IMR-90 (cell line): ENCODE measurements around the gene STARD4. TPM values are rescaled to one million over a fixed set of nuclear protein-coding genes. Genes with fewer than 3 reads are reported as not detected.

Experiments used
- ATAC-seq: fragments of 200-7000 bp; cut with Tn5 transposase; 2 replicates; pipeline ENCODE4 v1.9.1; 2020; ENCODE audit warnings: low read depth, mild to moderate bottlenecking, moderate library complexity
- BruUV-seq: library from RNA; stranded (reverse); fragments of 400-500 nt; replicated peaks from 2 replicates; lab custom pipeline; 2021; lab: Mats Ljungman, UMichigan
- CTCF ChIA-PET: fragments of 300-600 bp; formaldehyde crosslinking; extraction: SDS; loops from one replicate; lab custom pipeline; 2021; ENCODE audit warnings: antibody characterized with exemption; lab: Yijun Ruan, JAX
- POLR2A ChIA-PET: fragments of 300-600 bp; sonication (Branson Sonifier 250); formaldehyde crosslinking; loops from one replicate; lab custom pipeline; 2022; ENCODE audit warnings: antibody characterized with exemption; ENCODE audit not compliant: unreplicated experiment; lab: Charles Lee
- DNase-seq: peaks from one replicate; pipeline ENCODE4 v3.0.0; 2013
- H2AFZ ChIP-seq: replicated peaks from 2 replicates; pipeline ENCODE3; 2013; ENCODE audit warnings: low read length, mild to moderate bottlenecking; ENCODE audit not compliant: poor library complexity
- H2AK5ac ChIP-seq: 2 replicates; pipeline ENCODE4 v1.6.1; 2013; ENCODE audit warnings: low read depth, low read length, inconsistent platforms
- H2AK9ac ChIP-seq: replicated peaks from 2 replicates; pipeline ENCODE3; 2013; ENCODE audit warnings: mild to moderate bottlenecking, low read depth, low read length, moderate library complexity; ENCODE audit not compliant: poor library complexity
- H2BK120ac ChIP-seq: 2 replicates; pipeline ENCODE4 v1.6.1; 2013; ENCODE audit warnings: low read depth, low read length, inconsistent platforms
- H2BK15ac ChIP-seq: 3 replicates; pipeline ENCODE4 v1.6.1; 2013; ENCODE audit warnings: low read depth, low read length, inconsistent platforms
- H2BK20ac ChIP-seq: 2 replicates; pipeline ENCODE4 v1.6.1; 2013; ENCODE audit warnings: low read depth, mild to moderate bottlenecking, inconsistent platforms, low read length, moderate library complexity
- H2BK5ac ChIP-seq: 2 replicates; pipeline ENCODE4 v1.6.1; 2013; ENCODE audit warnings: mild to moderate bottlenecking, low read depth, low read length, inconsistent platforms; ENCODE audit not compliant: poor library complexity, severe bottlenecking
- H3K14ac ChIP-seq: replicated peaks from 2 replicates; pipeline ENCODE4 v1.6.1; 2013; ENCODE audit warnings: low read depth, low read length, inconsistent platforms
- H3K18ac ChIP-seq: 2 replicates; pipeline ENCODE4 v1.6.1; 2013; ENCODE audit warnings: low read depth, low read length, control low read depth
- H3K23ac ChIP-seq: 2 replicates; pipeline ENCODE4 v1.6.1; 2013; ENCODE audit warnings: low read depth, low read length, inconsistent platforms
- H3K27ac ChIP-seq: 2 replicates; pipeline ENCODE4 v1.5.1; 2013; ENCODE audit warnings: mild to moderate bottlenecking, control low read depth, low read length; ENCODE audit not compliant: insufficient read depth
- H3K27me3 ChIP-seq: 2 replicates; pipeline ENCODE4 v1.6.1; 2013; ENCODE audit warnings: low read length; ENCODE audit not compliant: control insufficient read depth, insufficient read depth
- H3K36me3 ChIP-seq: 2 replicates; pipeline ENCODE4 v1.6.1; 2013; ENCODE audit warnings: low read length, mixed read lengths; ENCODE audit not compliant: control insufficient read depth, insufficient read depth
- H3K4ac ChIP-seq: 2 replicates; pipeline ENCODE4 v1.6.1; 2013; ENCODE audit warnings: low read depth, low read length, inconsistent platforms
- H3K4me1 ChIP-seq: 2 replicates; pipeline ENCODE4 v1.6.1; 2013; ENCODE audit warnings: low read length, mixed read lengths; ENCODE audit not compliant: control insufficient read depth, insufficient read depth
- H3K4me2 ChIP-seq: 2 replicates; pipeline ENCODE4 v1.6.1; 2013; ENCODE audit warnings: low read depth, mild to moderate bottlenecking, control low read depth, low read length, moderate library complexity
- H3K4me3 ChIP-seq: 2 replicates; pipeline ENCODE4 v1.5.1; 2013; ENCODE audit warnings: low read depth, mild to moderate bottlenecking, control low read depth, low read length, moderate library complexity; ENCODE audit not compliant: insufficient read depth
- H3K56ac ChIP-seq: 2 replicates; pipeline ENCODE4 v1.6.1; 2013; ENCODE audit warnings: low read length, inconsistent platforms; ENCODE audit not compliant: insufficient read depth; ENCODE audit errors: extremely low read depth
- H3K79me1 ChIP-seq, 2 experiments: 2 replicates each; pipeline ENCODE4 v1.6.1; 2013; ENCODE audit warnings: low read length in 2 of 2, inconsistent platforms in 1 of 2, low read depth in 1 of 2
- H3K9ac ChIP-seq: 2 replicates; pipeline ENCODE4 v1.6.1; 2013; ENCODE audit warnings: low read depth, low read length, control low read depth
- H3K9me1 ChIP-seq: 2 replicates; pipeline ENCODE4 v1.6.1; 2013; ENCODE audit warnings: low read length, inconsistent platforms; ENCODE audit not compliant: insufficient read depth
- H3K9me3 ChIP-seq: 2 replicates; pipeline ENCODE4 v1.6.1; 2013; ENCODE audit warnings: low read length; ENCODE audit not compliant: control insufficient read depth, insufficient read depth
- H4K20me1 ChIP-seq: 2 replicates; pipeline ENCODE4 v1.6.1; 2013; ENCODE audit warnings: low read length, inconsistent platforms; ENCODE audit not compliant: insufficient read depth
- H4K5ac ChIP-seq: 2 replicates; pipeline ENCODE4 v1.6.1; 2013; ENCODE audit warnings: mild to moderate bottlenecking, low read depth, low read length, control low read depth
- H4K8ac ChIP-seq, 2 experiments: 2 replicates each; pipeline ENCODE4 v1.6.1; 2013; ENCODE audit warnings: low read depth in 2 of 2, low read length in 2 of 2, control low read depth in 1 of 2, inconsistent platforms in 1 of 2
- H4K91ac ChIP-seq: 2 replicates; pipeline ENCODE4 v1.6.1; 2013; ENCODE audit warnings: low read depth, low read length, inconsistent platforms; ENCODE audit not compliant: insufficient read depth
- BHLHE40 ChIP-seq: fragments of 150-350 bp; IDR thresholded peaks from 2 replicates; pipeline ENCODE4 v1.6.1; 2016; ENCODE audit warnings: mild to moderate bottlenecking, low read depth, low read length
- CEBPB ChIP-seq: IDR thresholded peaks from 2 replicates; pipeline ENCODE4 v1.6.1; 2012; ENCODE audit warnings: low read depth, low read length, improper control_type of control experiment
- CHD1 ChIP-seq: IDR thresholded peaks from 2 replicates; pipeline ENCODE4 v1.6.1; 2012; ENCODE audit warnings: low read depth, low read length, improper control_type of control experiment
- CTCF ChIP-seq: conservative IDR thresholded peaks from 2 replicates; pipeline ENCODE4 v1.5.1; 2012; ENCODE audit warnings: mild to moderate bottlenecking, low read depth, low read length, improper control_type of control experiment
- ELK1 ChIP-seq: fragments of 150-350 bp; IDR thresholded peaks from 2 replicates; pipeline ENCODE4 v1.6.1; 2016; ENCODE audit warnings: low read depth, mild to moderate bottlenecking, low read length, moderate library complexity, borderline replicate concordance
- MAFK ChIP-seq: IDR thresholded peaks from 2 replicates; pipeline ENCODE4 v1.6.1; 2012; ENCODE audit warnings: low read depth, low read length, improper control_type of control experiment
- MAZ ChIP-seq: IDR thresholded peaks from 2 replicates; pipeline ENCODE4 v1.6.1; 2012; ENCODE audit warnings: low read depth, mild to moderate bottlenecking, low read length, improper control_type of control experiment, moderate library complexity, borderline replicate concordance
- MXI1 ChIP-seq: IDR thresholded peaks from 2 replicates; pipeline ENCODE4 v1.6.1; 2012; ENCODE audit warnings: low read depth, mild to moderate bottlenecking, low read length, moderate library complexity, borderline replicate concordance
- NFE2L2 ChIP-seq: fragments of 150-350 bp; IDR thresholded peaks from 2 replicates; pipeline ENCODE4 v1.6.1; 2016; ENCODE audit warnings: low read depth, mild to moderate bottlenecking, low read length
- POLR2A ChIP-seq: IDR thresholded peaks from 2 replicates; pipeline ENCODE4 v1.6.1; 2012; ENCODE audit warnings: mild to moderate bottlenecking, low read depth, low read length
- RAD21 ChIP-seq: IDR thresholded peaks from 2 replicates; pipeline ENCODE4 v1.6.1; 2012; ENCODE audit warnings: low read length, improper control_type of control experiment
- RCOR1 ChIP-seq: IDR thresholded peaks from 2 replicates; pipeline ENCODE4 v1.6.1; 2012; ENCODE audit warnings: mild to moderate bottlenecking, low read length, improper control_type of control experiment; ENCODE audit not compliant: insufficient replicate concordance
- RFX5 ChIP-seq: IDR thresholded peaks from 2 replicates; pipeline ENCODE4 v1.8.0; 2012; ENCODE audit warnings: low read depth, mild to moderate bottlenecking, low read length, moderate library complexity
- SMC3 ChIP-seq: fragments of 150-350 bp; IDR thresholded peaks from 2 replicates; pipeline ENCODE4 v1.6.1; 2016; ENCODE audit warnings: low read depth, mild to moderate bottlenecking, antibody characterized with exemption, low read length, moderate library complexity
- USF2 ChIP-seq: fragments of 150-350 bp; IDR thresholded peaks from 2 replicates; pipeline ENCODE4 v1.6.1; 2017; ENCODE audit warnings: mild to moderate bottlenecking, antibody characterized with exemption, low read length, low read depth
- WGBS, 2 experiments: methylation state at CpG; one replicate each; pipeline versions ENCODE4 v1.1.5 to v1.1.7; 2013; ENCODE audit warnings: missing lambda C conversion rate in 2 of 2; ENCODE audit not compliant: insufficient read length in 1 of 2; ENCODE audit errors: extremely low coverage in 2 of 2; 5-methylcytosine and 5-hydroxymethylcytosine counted together
- dilution Hi-C: fragments of 300-500 bp; cut with HindIII; formaldehyde crosslinking; loops from one replicate; pipeline ENCODE4 v1.14.3; 2018; ENCODE audit warnings: low sequenced_read_pairs; ENCODE audit not compliant: unreplicated experiment
- in situ Hi-C: fragments of 300-500 bp; cut with MboI; formaldehyde crosslinking; loops from 3 replicates; pipeline ENCODE4 v1.14.3; 2019; ENCODE audit warnings: low sequenced_read_pairs, inconsistent platforms, mixed read lengths
- intact Hi-C: fragments of 100-400 bp; cut with micrococcal nuclease; formaldehyde crosslinking; loops from 2 replicates; pipeline ENCODE4 v1.10.0; 2022
- polyA plus RNA-seq, 3 experiments: library from polyadenylated mRNA; depleted of rRNA; stranded (reverse); fragments of >200 nt; gene quantifications; 2 replicates each; pipeline ENCODE4 v1.2.3, GENCODE V29; 2012; ENCODE audit warnings: low replicate concordance in 1 of 3
- total RNA-seq: library from RNA; depleted of rRNA; stranded (reverse); fragments of >200 nt; gene quantifications from 2 replicates; pipeline ENCODE4 v1.2.3, GENCODE V29; 2012

Gene STARD4
- total and polyA plus RNA-seq, 2 of the 4 experiments (the other 2 are of a cell fraction), result 21.5 to 30.3 TPM

GRCh38 chr5:111555760-111556159, 43.4 kb upstream of the STARD4 start:
- TF ChIP-seq RCOR1 (no peak), MXI1 (no peak), USF2 (no peak), CEBPB (no peak), RAD21 (no peak), CTCF (no peak), RFX5 (no peak), MAFK (no peak), SMC3 (no peak), NFE2L2 (no peak), ELK1 (no peak), BHLHE40 (no peak), MAZ (no peak), CHD1 (no peak), POLR2A (no peak)
- Histone ChIP-seq H3K9me1 (no peaks in the 10 kb centered on the region), H2AK9ac (no peak overlapping the region), H2AK5ac (no peak overlapping the region), H2BK20ac (no peak overlapping the region), H3K4ac (no peak overlapping the region), H3K56ac (no peak overlapping the region), H2AFZ (no peak overlapping the region), H3K4me2 (no peak overlapping the region), H3K79me1 (no peaks in the 10 kb centered on the region), H3K27me3 (no peaks in the 10 kb centered on the region), H3K18ac (no peak overlapping the region), H2BK120ac (no peak overlapping the region), H3K14ac (no peak overlapping the region), H4K5ac (no peak overlapping the region), H3K23ac (no peak overlapping the region), H2BK5ac (no peak overlapping the region), H4K20me1 (no peaks in the 10 kb centered on the region), H4K8ac (no peak overlapping the region), H3K27ac (no peak overlapping the region), H3K4me1 (no peaks in the 10 kb centered on the region), H2BK15ac (no peak overlapping the region), H3K9ac (no peak overlapping the region), H3K36me3 (no peaks in the 10 kb centered on the region), H4K91ac (no peak overlapping the region), H3K9me3 (no peaks in the 10 kb centered on the region), H3K4me3 (no peak overlapping the region)
- BruUV-seq, result no TSS peak
- intact Hi-C loops, result loop anchor here (5.0 to 10.0 kb wide), 2 partner anchors 87 to 299 kb away; no protein-coding TSS in a partner anchor
- no CpG with 5 or more reads among the region's 1 CpG for WGBS, 2 experiments
- POLR2A ChIA-PET, result no interaction called here
- no peak for ATAC-seq
- dilution Hi-C loops, result no loop called here
- no peak for DNase-seq
- CTCF ChIA-PET, result interaction anchor here (1.1 kb wide), 1 partner anchor 447 kb away, joined by 3 read pairs; no protein-coding TSS in a partner anchor
- in situ Hi-C loops, result no loop called here
